Measurements from ENCODE around the gene AMY1C.
"Not testable (repeated sequence)": the region's sequence is repeated elsewhere in the genome, so short reads cannot be mapped to it uniquely, and the experiment has no call there.

The AMY1C gene

GRCh38 chr1:103749598-103749997, at the start of gene AMY1C:
AMY1C (plus strand) TSS chr1:103749898; CDS start chr1:103750470, 572 bp downstream.
- not testable (repeated sequence) for DNase-seq (ENCODE audit: low spot score)

- not testable (repeated sequence) for DNase-seq (ENCODE audit: low spot score)
Observed at GRCh38 chr1:103700669-103701068, 49.0 kb upstream of the AMY1C start.

- DNase-seq (ENCODE audit: low spot score): not testable (repeated sequence)
Observed at GRCh38 chr1:103701256-103701655, 48.4 kb upstream of the AMY1C start.

GRCh38 chr1:103707670-103708069, 42.0 kb upstream of the AMY1C start:
- DNase-seq (ENCODE audit: low spot score): not testable (repeated sequence)

GRCh38 chr1:103710381-103710780, 39.3 kb upstream of the AMY1C start:
- DNase-seq (ENCODE audit: low spot score): not testable (repeated sequence)

- not testable (repeated sequence) for DNase-seq (ENCODE audit: low spot score)
Observed at GRCh38 chr1:103717404-103717803, 32.3 kb upstream of the AMY1C start.

- DNase-seq (ENCODE audit: low spot score): not testable (repeated sequence)
Observed at GRCh38 chr1:103721473-103721872, 28.2 kb upstream of the AMY1C start.

GRCh38 chr1:103735334-103735733, 14.4 kb upstream of the AMY1C start:
- DNase-seq (ENCODE audit: low spot score): not testable (repeated sequence)

GRCh38 chr1:103738031-103738430, 11.7 kb upstream of the AMY1C start:
- not testable (repeated sequence) for DNase-seq (ENCODE audit: low spot score)

- DNase-seq (ENCODE audit: low spot score): not testable (repeated sequence)
Observed at GRCh38 chr1:103744449-103744848, 5.2 kb upstream of the AMY1C start.

- not testable (repeated sequence) for DNase-seq (ENCODE audit: low spot score)
Observed at GRCh38 chr1:103745040-103745439, 4.7 kb upstream of the AMY1C start.

- DNase-seq (ENCODE audit: low spot score): not testable (repeated sequence)
Observed at GRCh38 chr1:103748273-103748672, 1.4 kb upstream of the AMY1C start.

GRCh38 chr1:103761896-103762295, 12.2 kb downstream of the AMY1C start:
- DNase-seq (ENCODE audit: low spot score): no peak

- no peak for DNase-seq (ENCODE audit: low spot score)
Observed at GRCh38 chr1:103779932-103780331, 30.2 kb downstream of the AMY1C start.

GRCh38 chr1:103783944-103784377, 34.3 kb downstream of the AMY1C start:
- DNase-seq (ENCODE audit: low spot score): no peak

GRCh38 chr1:103788377-103788776, 38.7 kb downstream of the AMY1C start:
- no peak for DNase-seq (ENCODE audit: low spot score)

- no peak for DNase-seq (ENCODE audit: low spot score)
Observed at GRCh38 chr1:103790172-103790571, 40.5 kb downstream of the AMY1C start.
